ENCODE measurements around the gene M1AP. TPM values are rescaled to one million over a fixed set of nuclear protein-coding genes. Genes with fewer than 3 reads are reported as not detected.

The M1AP gene
- total RNA-seq, 4 donors from 2014 or later = 0.27 TPM; not detected in 3

DNA sequence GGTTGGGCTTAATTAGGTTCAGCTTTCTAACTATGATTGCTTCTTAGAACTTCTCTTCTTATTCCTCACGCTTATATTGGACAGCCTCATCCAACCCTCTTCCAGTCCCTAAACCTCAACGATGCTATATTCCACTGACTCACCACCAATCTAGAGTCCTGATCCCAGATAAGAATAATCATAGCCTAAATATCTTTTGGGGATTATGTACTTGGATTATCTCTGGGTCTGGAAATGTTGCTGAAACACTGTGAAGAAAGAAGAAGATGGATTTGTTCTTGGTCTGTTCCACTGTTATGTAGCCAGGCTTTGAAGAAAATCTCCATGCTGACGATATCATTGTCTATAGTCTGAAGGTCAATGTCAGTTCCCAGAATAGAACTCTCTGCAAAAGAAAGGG, 66.7 kb downstream of the M1AP start:
- intact Hi-C loops (cut with DNase I; ENCODE audit: low total_unique reads) = no loop called here
- WGBS, 2 donors (ENCODE audit: low coverage in 1 of 2) = 81 to 85% methylated on average over 3 of the region's 3 CpGs
- in situ Hi-C loops (cut with MboI; ENCODE audit: low pct_ligation_motif_present in 1 of 4, low pct_unique_long_range_greater_than_20kb in 1 of 4, low sequenced_read_pairs in 3 of 4) = loop anchor here (5.0 to 25.0 kb wide), 3 partner anchors 94 to 97 kb away; partner anchors contain the start of genes CCDC142 (in 3 of the 4), TTC31 (in 3 of the 4) and LBX2 (in 2 of the 4)
- Histone ChIP-seq H3K27me3 (no peaks in the 10 kb centered on the region), H3K27ac (no peak overlapping the region), H3K9me3 (no peaks in the 10 kb centered on the region), H3K4me3 (no peak overlapping the region), H3K36me3 (no peaks in the 10 kb centered on the region), H3K4me1 (no peaks in the 10 kb centered on the region)
- DNase-seq = no peak
- TF ChIP-seq, protein P1, sequence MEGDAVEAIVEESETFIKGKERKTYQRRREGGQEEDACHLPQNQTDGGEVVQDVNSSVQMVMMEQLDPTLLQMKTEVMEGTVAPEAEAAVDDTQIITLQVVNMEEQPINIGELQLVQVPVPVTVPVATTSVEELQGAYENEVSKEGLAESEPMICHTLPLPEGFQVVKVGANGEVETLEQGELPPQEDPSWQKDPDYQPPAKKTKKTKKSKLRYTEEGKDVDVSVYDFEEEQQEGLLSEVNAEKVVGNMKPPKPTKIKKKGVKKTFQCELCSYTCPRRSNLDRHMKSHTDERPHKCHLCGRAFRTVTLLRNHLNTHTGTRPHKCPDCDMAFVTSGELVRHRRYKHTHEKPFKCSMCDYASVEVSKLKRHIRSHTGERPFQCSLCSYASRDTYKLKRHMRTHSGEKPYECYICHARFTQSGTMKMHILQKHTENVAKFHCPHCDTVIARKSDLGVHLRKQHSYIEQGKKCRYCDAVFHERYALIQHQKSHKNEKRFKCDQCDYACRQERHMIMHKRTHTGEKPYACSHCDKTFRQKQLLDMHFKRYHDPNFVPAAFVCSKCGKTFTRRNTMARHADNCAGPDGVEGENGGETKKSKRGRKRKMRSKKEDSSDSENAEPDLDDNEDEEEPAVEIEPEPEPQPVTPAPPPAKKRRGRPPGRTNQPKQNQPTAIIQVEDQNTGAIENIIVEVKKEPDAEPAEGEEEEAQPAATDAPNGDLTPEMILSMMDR (IDR thresholded peaks at IDR 0.05) = no peak
- TF ChIP-seq POLR2AphosphoS5 (IDR thresholded peaks at IDR 0.05) (no peak), EP300 (IDR thresholded peaks at IDR 0.05; ENCODE audit: low read depth) (no peak), POLR2A (IDR thresholded peaks at IDR 0.05) (no peak)

GRCh38 chr2:74578408-74578807, 69.7 kb downstream of the M1AP start:
- no peak for TF ChIP-seq POLR2A (IDR thresholded peaks at IDR 0.05)
- TF ChIP-seq EP300 (IDR thresholded peaks at IDR 0.05; ENCODE audit: low read depth) = no peak
- TF ChIP-seq POLR2AphosphoS5 (IDR thresholded peaks at IDR 0.05) = no peak
- TF ChIP-seq, protein P1 (IDR thresholded peaks at IDR 0.05) = no peak
- intact Hi-C loops (cut with DNase I; ENCODE audit: low total_unique reads) = no loop called here
- Histone ChIP-seq H3K4me1 (peaks cover 0 to 5% (median 0%) of the 10 kb centered on the region in 4 donors), H3K27ac (peak overlapping the region in 1 of 4 donors; percentile 25), H3K9me3 (no peaks in the 10 kb centered on the region), H3K36me3 (no peaks in the 10 kb centered on the region), H3K4me3 (no peak overlapping the region), H3K27me3 (no peaks in the 10 kb centered on the region)
- in situ Hi-C loops (cut with MboI; ENCODE audit: low pct_ligation_motif_present in 1 of 4, low pct_unique_long_range_greater_than_20kb in 1 of 4, low sequenced_read_pairs in 3 of 4) = loop anchor here in 3 of 4 donors (5.0 to 25.0 kb wide), 2 partner anchors 76 to 91 kb away; partner anchors contain the start of genes CCDC142 (in 2 of the 3), LBX2 (in 2 of the 3) and TTC31 (in 2 of the 3)
- no peak for DNase-seq
- WGBS, 2 donors (ENCODE audit: low coverage in 1 of 2) = 77 to 85% methylated on average over 2 to 3 of the region's 3 CpGs

DNA sequence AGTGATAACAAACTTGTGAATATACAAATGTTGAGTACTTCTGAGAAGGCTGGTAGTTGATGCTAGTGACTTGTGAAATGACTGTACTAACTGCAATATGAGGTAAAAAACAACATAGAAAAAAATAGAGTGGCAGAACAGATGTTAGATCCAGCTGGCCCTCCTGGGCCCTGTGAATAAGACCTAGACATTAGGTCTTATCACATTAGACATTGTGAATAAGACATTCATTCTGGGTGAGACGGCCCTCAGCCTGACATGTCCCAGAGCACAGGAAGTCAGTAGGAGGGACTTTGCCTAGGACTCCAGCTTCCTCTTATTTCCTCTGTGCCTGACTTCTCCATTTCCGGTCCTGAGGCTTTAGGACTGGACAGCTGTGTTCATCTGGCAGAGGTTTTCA, 70.7 kb downstream of the M1AP start:
- intact Hi-C loops (cut with DNase I; ENCODE audit: low total_unique reads) = no loop called here
- H3K4me3 ChIP-seq = no peak overlapping the region
- no peaks in the 10 kb centered on the region for H3K9me3 ChIP-seq
- TF ChIP-seq POLR2AphosphoS5 (IDR thresholded peaks at IDR 0.05) = no peak
- TF ChIP-seq, protein P1 (IDR thresholded peaks at IDR 0.05) = no peak
- no peak for TF ChIP-seq EP300 (IDR thresholded peaks at IDR 0.05; ENCODE audit: low read depth)
- no peak for TF ChIP-seq POLR2A (IDR thresholded peaks at IDR 0.05)
- no peaks in the 10 kb centered on the region for H3K36me3 ChIP-seq
- in situ Hi-C loops (cut with MboI; ENCODE audit: low pct_ligation_motif_present in 1 of 4, low pct_unique_long_range_greater_than_20kb in 1 of 4, low sequenced_read_pairs in 3 of 4) = loop anchor here in 3 of 4 donors (5.0 to 25.0 kb wide), 2 partner anchors 75 to 90 kb away; partner anchors contain the start of genes CCDC142 (in 2 of the 3), LBX2 (in 2 of the 3) and TTC31 (in 2 of the 3)
- 58% methylated on average over 2 of the region's 2 CpGs; no CpG with 5 or more reads in 1 of the 2 donors for WGBS, 2 donors (ENCODE audit: low coverage in 1 of 2)
- H3K27me3 ChIP-seq = no peaks in the 10 kb centered on the region
- H3K27ac ChIP-seq = peak overlapping the region; percentile 4 to 43 (median 21)
- DNase-seq = no peak
- peaks cover 0 to 5% (median 0%) of the 10 kb centered on the region in 4 donors for H3K4me1 ChIP-seq

- intact Hi-C loops (cut with DNase I; ENCODE audit: low total_unique reads) (no loop called here), in situ Hi-C loops (cut with MboI; ENCODE audit: low pct_ligation_motif_present in 1 of 4, low pct_unique_long_range_greater_than_20kb in 1 of 4, low sequenced_read_pairs in 3 of 4) (loop anchor here in 3 of 4 donors (5.0 to 25.0 kb wide), 2 partner anchors 75 to 90 kb away; partner anchors contain the start of genes CCDC142 (in 2 of the 3), LBX2 (in 2 of the 3) and TTC31 (in 2 of the 3))
- no peak for TF ChIP-seq POLR2AphosphoS5 (IDR thresholded peaks at IDR 0.05)
- 14 to 25% methylated on average over 1 of the region's 1 CpG for WGBS, 2 donors (ENCODE audit: low coverage in 1 of 2)
- Histone ChIP-seq H3K4me1 (peaks cover 0 to 5% (median 0%) of the 10 kb centered on the region in 4 donors), H3K9me3 (no peaks in the 10 kb centered on the region), H3K27me3 (no peaks in the 10 kb centered on the region), H3K27ac (peak overlapping the region; percentile 15 to 53 (median 36)), H3K36me3 (no peaks in the 10 kb centered on the region), H3K4me3 (no peak overlapping the region)
- no peak for DNase-seq
These were observed 71.3 kb downstream of the M1AP start for GRCh38 chr2:74576863-74577229.
